ENCODE measurements around the gene PEAK3.

DNA sequence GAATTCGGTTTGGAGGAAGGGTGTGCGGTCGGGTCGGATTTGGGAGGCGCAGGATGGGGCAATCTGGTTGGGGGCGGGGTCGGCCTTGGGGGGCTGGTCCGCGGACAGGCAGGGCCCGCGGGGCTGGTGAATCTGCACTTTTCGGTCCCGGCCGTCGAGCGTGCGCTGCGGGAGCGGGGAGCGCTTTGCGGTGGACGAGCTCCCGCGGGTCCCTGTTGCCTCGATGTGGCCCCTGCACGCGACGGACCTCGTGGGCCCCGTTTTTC lies 11.9 kb downstream of the PEAK3 start:
- TF ChIP-seq, protein P1, sequence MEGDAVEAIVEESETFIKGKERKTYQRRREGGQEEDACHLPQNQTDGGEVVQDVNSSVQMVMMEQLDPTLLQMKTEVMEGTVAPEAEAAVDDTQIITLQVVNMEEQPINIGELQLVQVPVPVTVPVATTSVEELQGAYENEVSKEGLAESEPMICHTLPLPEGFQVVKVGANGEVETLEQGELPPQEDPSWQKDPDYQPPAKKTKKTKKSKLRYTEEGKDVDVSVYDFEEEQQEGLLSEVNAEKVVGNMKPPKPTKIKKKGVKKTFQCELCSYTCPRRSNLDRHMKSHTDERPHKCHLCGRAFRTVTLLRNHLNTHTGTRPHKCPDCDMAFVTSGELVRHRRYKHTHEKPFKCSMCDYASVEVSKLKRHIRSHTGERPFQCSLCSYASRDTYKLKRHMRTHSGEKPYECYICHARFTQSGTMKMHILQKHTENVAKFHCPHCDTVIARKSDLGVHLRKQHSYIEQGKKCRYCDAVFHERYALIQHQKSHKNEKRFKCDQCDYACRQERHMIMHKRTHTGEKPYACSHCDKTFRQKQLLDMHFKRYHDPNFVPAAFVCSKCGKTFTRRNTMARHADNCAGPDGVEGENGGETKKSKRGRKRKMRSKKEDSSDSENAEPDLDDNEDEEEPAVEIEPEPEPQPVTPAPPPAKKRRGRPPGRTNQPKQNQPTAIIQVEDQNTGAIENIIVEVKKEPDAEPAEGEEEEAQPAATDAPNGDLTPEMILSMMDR (IDR thresholded peaks at IDR 0.05), result no peak
- no peak for TF ChIP-seq POLR2A (IDR thresholded peaks at IDR 0.05)
